NCI-H187 treated with DMSO at 0.1 percent for 48 hours (cell line): ENCODE data around the gene TNNC1.

Experiments used
- DNase-seq: peaks from one replicate; lab custom pipeline; 2025; lab: John Stamatoyannopoulos, UW

TNNC1 gene

GRCh38 chr3:52453496-52454249 lies at the start of gene TNNC1:
TNNC1 (minus strand) TSS chr3:52454041; CDS start chr3:52454015, 26 bp downstream.
- DNase-seq, result no peak

- DNase-seq, result no peak
Observed at GRCh38 chr3:52502808-52503350, 49.0 kb upstream of the TNNC1 start.

GRCh38 chr3:52502001-52502400 lies 48.2 kb upstream of the TNNC1 start:
- DNase-seq, result no peak

- no peak for DNase-seq
Observed at GRCh38 chr3:52501046-52501445, 47.2 kb upstream of the TNNC1 start.

- no peak for DNase-seq
Observed at GRCh38 chr3:52498137-52499054, 44.6 kb upstream of the TNNC1 start.

- DNase-seq, result no peak
Observed at GRCh38 chr3:52495777-52496602, 42.1 kb upstream of the TNNC1 start.

GRCh38 chr3:52494886-52495495 lies 41.1 kb upstream of the TNNC1 start, which contains the start of gene STAB1:
STAB1 (plus strand) TSS chr3:52495338; CDS start chr3:52495414, 76 bp downstream.
- DNase-seq, result no peak

GRCh38 chr3:52494445-52494844 lies 40.6 kb upstream of the TNNC1 start:
- DNase-seq, result no peak

- no peak for DNase-seq
Observed at GRCh38 chr3:52493232-52494017, 39.6 kb upstream of the TNNC1 start.

- DNase-seq, result no peak
Observed at GRCh38 chr3:52492059-52492458, 38.2 kb upstream of the TNNC1 start.

- DNase-seq, result no peak
Observed at GRCh38 chr3:52490939-52491526, 37.2 kb upstream of the TNNC1 start.

- no peak for DNase-seq
Observed at GRCh38 chr3:52490035-52490938, 36.4 kb upstream of the TNNC1 start.

GRCh38 chr3:52489453-52489852 lies 35.6 kb upstream of the TNNC1 start:
- no peak for DNase-seq

GRCh38 chr3:52488746-52489145 lies 34.9 kb upstream of the TNNC1 start:
- no peak for DNase-seq

- DNase-seq, result no peak
Observed at GRCh38 chr3:52487788-52488691, 34.2 kb upstream of the TNNC1 start.

- no peak for DNase-seq
Observed at GRCh38 chr3:52487050-52487787, 33.4 kb upstream of the TNNC1 start.
